H9 (cell line): ENCODE results near the gene ARHGEF9. TPM values are rescaled to one million over a fixed set of nuclear protein-coding genes. Genes with fewer than 3 reads are reported as not detected.
A peak's percentile ranks its signal among the peaks of the same experiment; 100 is the strongest.

Source experiments
- DNase-seq: peaks from one replicate; pipeline ENCODE4 v3.0.0-alpha.2; 2017
- H2AFZ ChIP-seq: one replicate; pipeline ENCODE4 v1.6.1; 2013; ENCODE audit warnings: mild to moderate bottlenecking, low read length, control low read depth, moderate library complexity
- H2AK5ac ChIP-seq: 2 replicates; pipeline ENCODE4 v1.6.1; 2013; ENCODE audit warnings: low read length, control low read depth, mixed read lengths; ENCODE audit not compliant: insufficient read length
- H2BK120ac ChIP-seq: one replicate; pipeline ENCODE4 v1.6.1; 2013; ENCODE audit warnings: low read depth, mild to moderate bottlenecking, low read length, control low read depth, inconsistent platforms; ENCODE audit not compliant: poor library complexity, severe bottlenecking
- H2BK12ac ChIP-seq: 2 replicates; pipeline ENCODE4 v1.6.1; 2013; ENCODE audit warnings: low read length, control low read depth, mixed read lengths, low read depth; ENCODE audit not compliant: insufficient read length
- H2BK15ac ChIP-seq: 2 replicates; pipeline ENCODE4 v1.6.1; 2013; ENCODE audit warnings: low read depth, low read length, control low read depth
- H2BK20ac ChIP-seq: one replicate; pipeline ENCODE4 v1.6.1; 2013; ENCODE audit warnings: low read depth, mild to moderate bottlenecking, low read length, control low read depth, inconsistent platforms; ENCODE audit not compliant: poor library complexity, severe bottlenecking
- H2BK5ac ChIP-seq: 2 replicates; pipeline ENCODE4 v1.6.1; 2013; ENCODE audit warnings: low read length, control low read depth, mixed read lengths; ENCODE audit not compliant: insufficient read length
- H3K14ac ChIP-seq: 2 replicates; pipeline ENCODE4 v1.6.1; 2013; ENCODE audit warnings: low read length, control low read depth; ENCODE audit not compliant: insufficient read depth
- H3K18ac ChIP-seq: 2 replicates; pipeline ENCODE4 v1.6.1; 2013; ENCODE audit warnings: low read depth, mild to moderate bottlenecking, mixed read lengths, low read length, control low read depth; ENCODE audit not compliant: insufficient read length
- H3K23ac ChIP-seq: 2 replicates; pipeline ENCODE4 v1.6.1; 2013; ENCODE audit warnings: low read length, control low read depth, mixed read lengths, low read depth; ENCODE audit not compliant: insufficient read length
- H3K23me2 ChIP-seq: 2 replicates; pipeline ENCODE4 v1.6.1; 2013; ENCODE audit warnings: low read depth, mild to moderate bottlenecking, mixed read lengths, low read length, control low read depth; ENCODE audit not compliant: insufficient read length, poor library complexity, severe bottlenecking
- H3K27ac ChIP-seq: 2 replicates; pipeline ENCODE4 v1.5.1; 2013; ENCODE audit warnings: low read length, control low read depth, mixed read lengths, low read depth; ENCODE audit not compliant: insufficient read length
- H3K27me3 ChIP-seq: 2 replicates; pipeline ENCODE4 v1.6.1; 2013; ENCODE audit warnings: low read length, control low read depth, inconsistent platforms; ENCODE audit not compliant: insufficient read depth
- H3K4ac ChIP-seq: 2 replicates; pipeline ENCODE4 v1.6.1; 2013; ENCODE audit warnings: low read depth, mild to moderate bottlenecking, control low read depth, inconsistent platforms, low read length, moderate library complexity
- H3K4me1 ChIP-seq: 2 replicates; pipeline ENCODE4 v1.6.1; 2013; ENCODE audit warnings: low read length, control low read depth, inconsistent platforms; ENCODE audit not compliant: insufficient read depth
- H3K4me2 ChIP-seq: 2 replicates; pipeline ENCODE4 v1.6.1; 2013; ENCODE audit warnings: low read length, control low read depth, mixed read lengths; ENCODE audit not compliant: insufficient read length, insufficient read depth
- H3K56ac ChIP-seq: 2 replicates; pipeline ENCODE4 v1.6.1; 2013; ENCODE audit warnings: low read depth, mild to moderate bottlenecking, mixed read lengths, low read length, control low read depth; ENCODE audit not compliant: insufficient read length
- H3K79me1 ChIP-seq: 2 replicates; pipeline ENCODE4 v1.6.1; 2013; ENCODE audit warnings: low read depth, mild to moderate bottlenecking, moderate library complexity, low read length, control low read depth, inconsistent platforms; ENCODE audit not compliant: insufficient read depth, poor library complexity, severe bottlenecking
- H3K79me2 ChIP-seq: 2 replicates; pipeline ENCODE4 v1.6.1; 2013; ENCODE audit warnings: low read length, control low read depth, inconsistent platforms; ENCODE audit not compliant: insufficient read depth
- H3K9ac ChIP-seq: 2 replicates; pipeline ENCODE4 v1.6.1; 2013; ENCODE audit warnings: low read length, control low read depth, mixed read lengths; ENCODE audit not compliant: insufficient read length; ENCODE audit errors: extremely low read depth
- H3K9me3 ChIP-seq: one replicate; pipeline ENCODE4 v1.6.1; 2013; ENCODE audit warnings: low read depth, low read length, inconsistent platforms; ENCODE audit not compliant: control insufficient read depth
- H3T11ph ChIP-seq: one replicate; pipeline ENCODE4 v1.6.1; 2013; ENCODE audit warnings: mild to moderate bottlenecking, low read length, control low read depth, inconsistent platforms
- H4K20me1 ChIP-seq: one replicate; pipeline ENCODE4 v1.6.1; 2013; ENCODE audit not compliant: control insufficient read depth, insufficient read length, insufficient read depth
- H4K5ac ChIP-seq: 2 replicates; pipeline ENCODE4 v1.6.1; 2013; ENCODE audit warnings: low read depth, mild to moderate bottlenecking, mixed read lengths, low read length, control low read depth; ENCODE audit not compliant: insufficient read length
- H4K8ac ChIP-seq: replicated peaks from 2 replicates; pipeline ENCODE4 v1.6.1; 2013; ENCODE audit warnings: low read length, control low read depth, mixed read lengths, low read depth; ENCODE audit not compliant: insufficient read length
- H4K91ac ChIP-seq: 2 replicates; pipeline ENCODE4 v1.6.1; 2013; ENCODE audit warnings: low read depth, mild to moderate bottlenecking, moderate library complexity, mixed read lengths, low read length, control low read depth; ENCODE audit not compliant: insufficient read length
- H3K27ac Mint-ChIP-seq, 3 experiments: 2 replicates in 2 of 3; 3 replicates in 1 of 3; pipeline ENCODE4 v1.8.0; 2020 to 2021; ENCODE audit warnings: mixed read lengths in 3 of 3, mild to moderate bottlenecking in 1 of 3, moderate library complexity in 1 of 3
- H3K27me3 Mint-ChIP-seq: 2 replicates; pipeline ENCODE4 v1.8.0; 2021; ENCODE audit warnings: low read depth, mild to moderate bottlenecking, moderate library complexity, mixed read lengths
- H3K36me3 Mint-ChIP-seq, 3 experiments: 2 replicates in 2 of 3; 3 replicates in 1 of 3; pipeline ENCODE4 v1.8.0; 2020 to 2021; ENCODE audit warnings: low read depth in 3 of 3, mixed read lengths in 3 of 3; ENCODE audit not compliant: insufficient read depth in 1 of 3
- H3K4me1 Mint-ChIP-seq, 2 experiments: 2 replicates each; pipeline ENCODE4 v1.8.0; 2020; ENCODE audit warnings: mixed read lengths in 2 of 2
- H3K4me3 Mint-ChIP-seq, 2 experiments: 2 replicates in 1 of 2; 3 replicates in 1 of 2; pipeline ENCODE4 v1.8.0; 2020 to 2021; ENCODE audit warnings: mild to moderate bottlenecking in 2 of 2, mixed read lengths in 2 of 2, moderate library complexity in 1 of 2
- H3K9me3 Mint-ChIP-seq, 2 experiments: 2 replicates in 1 of 2; 3 replicates in 1 of 2; pipeline ENCODE4 v1.8.0; 2020; ENCODE audit warnings: mild to moderate bottlenecking in 2 of 2, mixed read lengths in 2 of 2, moderate library complexity in 1 of 2
- WGBS: extraction: QIAGEN DNeasy Blood & Tissue Kit; methylation state at CpG from one replicate; pipeline ENCODE4 v1.1.7; 2013; ENCODE audit warnings: missing lambda C conversion rate, low lambda C conversion rate, mixed read lengths; ENCODE audit not compliant: insufficient read length; ENCODE audit errors: extremely low coverage; 5-methylcytosine and 5-hydroxymethylcytosine counted together
- total RNA-seq: library from RNA; stranded (reverse); gene quantifications from 2 replicates; pipeline ENCODE4 v1.2.1, GENCODE V29; 2021
- TF ChIP-seq, protein P1 (sequence below): fragments of 200-600 bp; sonication (generic); conservative IDR thresholded peaks from 3 replicates; pipeline ENCODE4 v1.8.0; 2021; ENCODE audit warnings: antibody characterized with exemption, mild to moderate bottlenecking

ARHGEF9 gene
- total RNA-seq, 1 experiment from 2014 or later: 26.4 TPM

DNA sequence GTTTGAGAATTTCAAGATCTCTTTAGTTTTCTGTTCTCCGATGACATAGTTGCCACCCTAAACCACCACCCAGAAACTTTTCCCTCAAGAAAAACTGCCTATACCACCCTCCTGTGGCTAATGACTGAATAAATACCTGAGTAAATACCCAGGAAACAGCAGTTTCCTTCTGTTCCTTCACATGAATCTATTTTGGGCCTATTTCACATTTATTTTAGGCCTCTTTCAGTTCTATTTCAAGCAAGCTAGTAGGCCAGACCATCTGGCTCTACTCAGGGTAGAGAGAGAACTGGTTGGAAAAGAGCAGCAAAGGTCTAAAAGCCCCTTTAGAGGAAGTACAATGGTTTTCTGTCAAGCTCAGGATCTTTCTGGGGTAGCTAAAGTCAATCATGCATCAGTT is 23.4 kb downstream of the ARHGEF9 start:
- Histone ChIP-seq H3T11ph (no peak overlapping the region), H2AK5ac (no peak overlapping the region), H3K27ac (no peak overlapping the region), H3K9ac (no peak overlapping the region), H4K5ac (no peak overlapping the region), H2BK5ac (no peak overlapping the region), H3K23me2 (no peaks in the 10 kb centered on the region), H2AFZ (no peak overlapping the region), H2BK120ac (no peak overlapping the region), H3K4me2 (no peak overlapping the region), H4K8ac (no peak overlapping the region), H3K79me2 (no peaks in the 10 kb centered on the region), H3K9me3 (peaks cover 57% of the 10 kb centered on the region), H3K18ac (no peak overlapping the region), H3K4ac (no peak overlapping the region), H3K4me1 (no peaks in the 10 kb centered on the region; the same call in 1 of the 2 replicates), H4K91ac (no peak overlapping the region), H3K79me1 (no peaks in the 10 kb centered on the region), H3K14ac (no peak overlapping the region), H2BK15ac (no peak overlapping the region), H4K20me1 (no peaks in the 10 kb centered on the region), H3K27me3 (no peaks in the 10 kb centered on the region), H2BK12ac (no peak overlapping the region), H3K23ac (no peak overlapping the region), H2BK20ac (no peak overlapping the region), H3K56ac (no peak overlapping the region)
- H3K4me1 Mint-ChIP-seq: peaks cover 5 to 9% of the 10 kb centered on the region in 2 experiments; a peak in 3 of 4 replicates
- H3K27ac Mint-ChIP-seq: no peak overlapping the region
- TF ChIP-seq, protein P1, sequence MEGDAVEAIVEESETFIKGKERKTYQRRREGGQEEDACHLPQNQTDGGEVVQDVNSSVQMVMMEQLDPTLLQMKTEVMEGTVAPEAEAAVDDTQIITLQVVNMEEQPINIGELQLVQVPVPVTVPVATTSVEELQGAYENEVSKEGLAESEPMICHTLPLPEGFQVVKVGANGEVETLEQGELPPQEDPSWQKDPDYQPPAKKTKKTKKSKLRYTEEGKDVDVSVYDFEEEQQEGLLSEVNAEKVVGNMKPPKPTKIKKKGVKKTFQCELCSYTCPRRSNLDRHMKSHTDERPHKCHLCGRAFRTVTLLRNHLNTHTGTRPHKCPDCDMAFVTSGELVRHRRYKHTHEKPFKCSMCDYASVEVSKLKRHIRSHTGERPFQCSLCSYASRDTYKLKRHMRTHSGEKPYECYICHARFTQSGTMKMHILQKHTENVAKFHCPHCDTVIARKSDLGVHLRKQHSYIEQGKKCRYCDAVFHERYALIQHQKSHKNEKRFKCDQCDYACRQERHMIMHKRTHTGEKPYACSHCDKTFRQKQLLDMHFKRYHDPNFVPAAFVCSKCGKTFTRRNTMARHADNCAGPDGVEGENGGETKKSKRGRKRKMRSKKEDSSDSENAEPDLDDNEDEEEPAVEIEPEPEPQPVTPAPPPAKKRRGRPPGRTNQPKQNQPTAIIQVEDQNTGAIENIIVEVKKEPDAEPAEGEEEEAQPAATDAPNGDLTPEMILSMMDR: peak; percentile 40; the same call in 2 of the 3 replicates
- DNase-seq: no peak
- peaks cover 68 to 72% of the 10 kb centered on the region in 2 experiments for H3K9me3 Mint-ChIP-seq
- H3K36me3 Mint-ChIP-seq: peaks cover 2 to 17% (median 5%) of the 10 kb centered on the region in 3 experiments; a peak in 6 of 7 replicates
- no peaks in the 10 kb centered on the region; the same call in 1 of the 2 replicates for H3K27me3 Mint-ChIP-seq
- no CpG with 5 or more reads among the region's 1 CpG for WGBS
- H3K4me3 Mint-ChIP-seq: no peak overlapping the region
